ENCODE data around the gene TMEM38B.
"Not testable (repeated sequence)": the region's sequence is repeated elsewhere in the genome, so short reads cannot be mapped to it uniquely, and the experiment has no call there.

TMEM38B gene

DNA sequence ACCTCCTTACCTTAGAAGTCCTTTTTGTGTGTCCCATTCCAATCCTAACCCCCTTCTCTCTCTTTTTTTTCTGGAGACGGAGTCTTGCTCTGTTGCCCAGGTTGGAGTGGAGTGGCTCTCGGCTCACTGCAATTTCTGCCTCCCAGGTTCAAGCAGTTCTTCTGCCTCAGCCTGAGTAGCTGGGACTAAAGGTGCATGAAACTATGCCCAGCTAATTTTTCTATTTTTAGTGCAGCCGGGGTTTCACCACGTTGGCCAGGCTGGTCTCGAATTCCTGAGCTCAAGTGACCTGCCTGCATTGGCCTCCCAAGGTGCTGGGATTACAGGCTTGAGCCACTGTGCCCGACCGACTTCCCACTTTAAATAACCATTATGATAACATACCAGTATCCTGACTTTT is 17.5 kb downstream of the TMEM38B start:
- no peak for DNase-seq
- in situ Hi-C loops (cut with HindIII; ENCODE audit: low pct_ligation_motif_present, low pct_unique_long_range_greater_than_20kb, low sequenced_read_pairs), result no loop called here

DNA sequence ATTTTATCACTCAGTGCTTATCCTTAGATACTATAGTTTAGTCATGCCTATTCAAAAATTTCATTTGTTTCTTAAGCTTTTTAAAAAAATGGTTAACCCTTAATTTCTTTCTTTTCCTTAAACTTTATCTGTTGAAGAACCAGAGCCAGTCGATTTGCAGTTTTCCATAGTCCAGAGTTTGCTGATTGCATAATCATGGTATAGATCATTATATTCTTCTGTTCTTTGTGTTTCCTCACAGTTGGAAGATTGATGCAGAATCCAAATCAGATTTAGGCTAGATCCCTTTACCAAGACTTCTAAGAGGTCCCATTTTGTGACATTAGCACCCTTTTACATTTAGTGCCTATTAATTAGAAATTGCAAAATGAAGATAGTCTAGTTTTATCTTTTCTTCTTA is 18.0 kb downstream of the TMEM38B start:
- no peak for DNase-seq
- in situ Hi-C loops (cut with HindIII; ENCODE audit: low pct_ligation_motif_present, low pct_unique_long_range_greater_than_20kb, low sequenced_read_pairs), result no loop called here

DNA sequence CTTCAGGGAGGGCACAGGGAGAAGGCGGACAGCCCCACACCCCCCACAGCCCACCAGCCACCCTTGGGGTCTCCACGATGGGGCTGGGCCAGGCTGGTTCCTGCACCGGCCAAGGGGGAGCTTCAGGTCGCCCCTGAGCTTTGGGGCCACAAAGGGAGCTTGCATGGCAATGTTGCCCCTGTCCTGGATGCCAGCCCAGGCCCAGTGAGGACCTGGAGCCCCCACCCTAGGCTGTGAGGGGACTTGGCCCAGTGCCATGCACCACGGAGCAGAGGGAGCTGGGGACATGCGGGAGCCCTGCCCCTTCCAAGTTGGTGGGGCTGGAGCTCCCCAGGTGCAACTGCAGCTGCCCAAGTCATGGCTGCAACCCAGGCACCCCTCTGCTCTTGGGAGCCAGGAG is 18.4 kb downstream of the TMEM38B start:
- DNase-seq, result no peak
- in situ Hi-C loops (cut with HindIII; ENCODE audit: low pct_ligation_motif_present, low pct_unique_long_range_greater_than_20kb, low sequenced_read_pairs), result no loop called here

DNA sequence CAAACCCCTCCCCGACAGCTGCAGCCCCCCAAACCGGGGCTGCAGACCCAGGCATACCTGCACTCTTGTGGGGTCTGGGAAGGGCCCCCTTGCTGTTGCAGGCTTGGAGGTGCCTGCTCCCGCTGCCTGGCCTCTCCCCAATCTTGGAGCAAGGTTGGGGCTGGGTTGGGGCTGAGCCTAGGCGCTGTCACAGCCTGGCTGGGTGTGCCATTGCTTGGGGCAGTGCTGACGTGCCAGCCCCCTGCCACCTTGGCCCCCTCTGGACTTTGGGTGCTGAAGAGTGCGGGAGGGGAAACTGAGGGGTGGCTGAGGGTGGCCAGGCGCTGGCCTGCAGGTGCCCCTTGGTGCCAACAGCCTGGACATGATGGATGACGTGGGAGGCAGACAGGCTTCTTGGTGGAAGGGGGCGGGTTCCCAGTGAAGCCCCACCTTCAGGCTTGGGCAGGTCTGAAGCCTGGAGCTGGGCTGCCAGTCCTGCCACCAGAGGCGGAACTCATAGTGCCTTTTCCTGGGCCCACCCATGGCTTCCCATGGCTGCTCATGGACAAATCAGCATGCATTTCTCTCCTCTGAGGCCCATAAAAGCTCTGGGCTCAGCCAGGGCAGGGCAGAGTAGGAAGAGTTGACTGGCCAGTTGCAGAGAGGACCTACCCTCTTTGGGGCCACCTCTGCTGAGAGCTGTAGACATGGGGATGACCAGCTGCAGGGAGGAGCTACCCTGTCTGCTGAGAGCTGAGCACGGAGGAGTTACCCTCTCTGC is 19.1 kb downstream of the TMEM38B start:
- DNase-seq, result no peak
- in situ Hi-C loops (cut with HindIII; ENCODE audit: low pct_ligation_motif_present, low pct_unique_long_range_greater_than_20kb, low sequenced_read_pairs), result no loop called here

DNA sequence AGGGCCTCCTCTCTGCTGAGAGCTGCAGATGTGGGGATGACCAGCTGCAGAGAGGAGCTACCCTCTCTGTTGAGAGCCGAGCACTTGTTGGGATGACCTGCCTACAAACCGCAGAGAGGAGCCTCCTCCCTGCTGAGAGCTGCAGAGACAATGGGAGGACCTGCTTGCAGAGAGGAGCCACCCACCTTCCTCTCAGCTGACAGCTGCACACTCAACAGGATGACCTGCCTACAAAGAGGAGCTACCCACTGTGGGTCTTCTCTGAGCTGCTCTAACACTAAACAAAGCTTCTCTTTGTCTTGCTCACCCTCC is 19.6 kb downstream of the TMEM38B start:
- no peak for DNase-seq
- in situ Hi-C loops (cut with HindIII; ENCODE audit: low pct_ligation_motif_present, low pct_unique_long_range_greater_than_20kb, low sequenced_read_pairs), result no loop called here

DNA sequence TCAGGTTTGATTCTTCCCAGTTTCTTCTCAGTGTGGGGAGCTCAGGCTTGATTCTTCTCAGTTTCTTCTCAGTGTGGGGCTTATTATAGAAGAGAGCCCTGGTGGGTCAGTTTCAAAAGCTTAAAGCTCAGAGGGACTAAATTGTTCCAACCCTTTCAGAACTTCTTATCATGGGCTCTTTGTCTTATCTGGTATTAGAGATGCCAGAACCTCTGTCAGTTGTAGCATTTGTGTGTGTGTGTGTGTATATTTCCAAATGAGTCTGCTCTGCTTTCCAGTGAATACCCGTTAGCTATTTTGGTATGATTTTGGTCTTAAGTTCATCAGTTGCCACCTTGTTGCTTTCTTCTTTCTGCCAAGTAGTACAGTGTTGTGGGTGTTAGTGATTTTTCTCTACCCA is 21.8 kb downstream of the TMEM38B start:
- in situ Hi-C loops (cut with HindIII; ENCODE audit: low pct_ligation_motif_present, low pct_unique_long_range_greater_than_20kb, low sequenced_read_pairs), result no loop called here
- DNase-seq, result no peak

DNA sequence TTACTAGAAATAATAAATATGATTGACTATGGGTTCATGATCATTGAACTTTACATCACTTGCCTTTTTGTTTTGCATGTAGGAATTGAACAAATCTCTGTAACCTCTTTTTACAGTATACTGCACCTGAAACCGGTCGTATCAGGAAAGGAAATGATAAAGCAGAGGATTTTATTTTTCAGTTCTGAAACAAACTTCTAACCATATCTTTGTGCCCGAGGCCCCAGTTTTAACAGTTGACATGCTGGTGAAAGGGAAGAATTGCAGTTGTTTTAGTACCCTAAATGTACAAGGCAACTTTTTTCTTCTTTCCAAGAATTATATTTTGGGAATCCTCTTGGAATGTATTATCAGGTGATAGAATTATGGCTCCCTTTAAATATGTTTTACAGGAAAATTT is 27.8 kb downstream of the TMEM38B start:
- in situ Hi-C loops (cut with HindIII; ENCODE audit: low pct_ligation_motif_present, low pct_unique_long_range_greater_than_20kb, low sequenced_read_pairs), result no loop called here
- DNase-seq, result no peak

DNA sequence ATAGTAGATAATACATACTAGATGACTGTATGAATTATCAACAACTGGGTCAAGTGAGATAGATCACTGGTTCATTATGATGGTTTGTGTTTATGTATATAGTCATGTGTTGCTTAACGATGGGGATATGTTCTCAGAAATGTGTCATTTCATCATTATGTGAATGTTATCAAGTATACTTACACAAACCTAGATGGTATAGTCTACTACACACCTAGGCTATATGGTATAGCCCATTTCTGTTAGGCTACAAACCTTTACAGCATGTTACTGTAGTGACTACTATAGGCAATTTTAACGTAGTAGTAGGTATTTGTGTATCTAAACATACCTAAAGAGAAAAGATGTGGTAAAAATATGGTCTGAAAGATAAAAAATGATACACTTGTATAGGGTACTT is 31.0 kb downstream of the TMEM38B start:
- no peak for DNase-seq
- in situ Hi-C loops (cut with HindIII; ENCODE audit: low pct_ligation_motif_present, low pct_unique_long_range_greater_than_20kb, low sequenced_read_pairs), result no loop called here

DNA sequence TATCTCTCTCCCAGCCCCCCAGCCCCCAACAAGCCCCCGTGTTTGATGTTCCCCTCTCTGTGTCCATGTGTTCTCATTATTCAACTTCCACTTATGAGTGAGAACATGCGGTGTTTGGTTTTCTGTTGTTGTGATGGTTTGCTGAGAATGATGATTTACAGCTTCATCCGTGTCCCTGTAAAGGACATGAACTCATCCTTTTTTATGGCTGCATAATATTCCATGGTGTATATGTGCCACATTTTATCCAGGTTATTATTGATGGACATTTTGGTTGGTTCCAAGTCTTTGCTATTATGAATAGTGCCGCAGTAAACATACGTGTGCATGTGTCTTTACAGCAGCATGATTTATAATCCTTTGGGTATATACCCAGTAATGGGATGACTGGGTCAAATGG is 33.9 kb downstream of the TMEM38B start:
- in situ Hi-C loops (cut with HindIII; ENCODE audit: low pct_ligation_motif_present, low pct_unique_long_range_greater_than_20kb, low sequenced_read_pairs); DNase-seq: not testable (repeated sequence)

DNA sequence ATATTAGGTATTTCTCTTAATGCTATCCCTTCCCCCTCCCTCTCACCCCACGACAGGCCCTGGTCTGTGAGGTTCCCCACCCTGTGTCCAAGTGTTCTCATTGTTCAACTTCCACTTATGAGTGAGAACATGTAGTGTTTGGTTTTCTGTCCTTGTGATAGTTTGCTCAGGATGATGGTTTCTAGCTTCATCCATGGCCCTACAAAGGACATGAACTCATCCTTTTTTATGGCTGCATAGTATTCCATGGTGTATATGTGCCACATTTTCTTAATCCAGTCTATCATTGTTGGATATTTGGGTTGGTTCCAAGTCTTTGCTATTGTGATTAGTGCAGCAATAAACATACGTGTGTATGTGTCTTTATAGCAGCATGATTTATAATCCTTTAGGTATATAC is 37.1 kb downstream of the TMEM38B start:
- in situ Hi-C loops (cut with HindIII; ENCODE audit: low pct_ligation_motif_present, low pct_unique_long_range_greater_than_20kb, low sequenced_read_pairs); DNase-seq: not testable (repeated sequence)

DNA sequence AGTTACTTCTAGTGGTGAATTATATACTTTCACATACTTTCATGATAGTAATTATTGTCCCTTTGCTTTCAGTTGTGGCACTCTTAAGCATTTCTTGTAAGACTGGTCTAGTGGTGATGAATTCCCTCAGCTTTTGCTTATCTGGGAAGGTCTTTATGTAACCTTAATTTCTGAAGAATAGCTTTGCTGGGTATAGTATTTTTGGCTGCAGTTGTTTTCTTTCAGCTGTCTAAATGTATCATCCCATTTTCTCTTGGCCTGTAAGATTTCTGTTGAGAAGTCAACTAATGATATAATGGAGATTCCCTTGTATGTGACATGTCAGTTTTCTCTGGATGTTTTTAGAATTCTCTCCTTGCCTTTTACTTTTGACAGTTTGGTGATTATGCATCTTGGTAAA is 41.0 kb downstream of the TMEM38B start:
- no peak for DNase-seq
- in situ Hi-C loops (cut with HindIII; ENCODE audit: low pct_ligation_motif_present, low pct_unique_long_range_greater_than_20kb, low sequenced_read_pairs), result no loop called here

DNA sequence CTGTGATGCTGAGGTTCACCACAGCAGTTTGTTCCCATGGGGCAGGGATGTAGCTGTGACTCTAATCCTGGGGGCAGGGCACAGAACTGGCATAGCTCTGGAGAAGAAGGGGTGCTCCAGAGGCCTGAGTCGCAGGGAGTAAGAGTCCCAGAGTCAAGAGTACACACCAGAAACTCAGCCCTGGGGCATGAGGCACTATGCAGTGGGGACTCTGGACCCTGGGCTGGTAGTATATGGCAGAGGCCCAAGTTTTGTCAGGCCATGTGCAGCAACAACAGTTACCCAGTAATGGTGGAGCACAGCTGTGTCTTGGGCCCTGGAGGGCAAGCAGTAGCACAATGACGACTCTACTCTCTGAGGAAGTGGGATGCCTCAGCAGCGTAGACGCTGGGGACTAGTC is 42.9 kb downstream of the TMEM38B start:
- in situ Hi-C loops (cut with HindIII; ENCODE audit: low pct_ligation_motif_present, low pct_unique_long_range_greater_than_20kb, low sequenced_read_pairs), result no loop called here
- DNase-seq, result no peak

DNA sequence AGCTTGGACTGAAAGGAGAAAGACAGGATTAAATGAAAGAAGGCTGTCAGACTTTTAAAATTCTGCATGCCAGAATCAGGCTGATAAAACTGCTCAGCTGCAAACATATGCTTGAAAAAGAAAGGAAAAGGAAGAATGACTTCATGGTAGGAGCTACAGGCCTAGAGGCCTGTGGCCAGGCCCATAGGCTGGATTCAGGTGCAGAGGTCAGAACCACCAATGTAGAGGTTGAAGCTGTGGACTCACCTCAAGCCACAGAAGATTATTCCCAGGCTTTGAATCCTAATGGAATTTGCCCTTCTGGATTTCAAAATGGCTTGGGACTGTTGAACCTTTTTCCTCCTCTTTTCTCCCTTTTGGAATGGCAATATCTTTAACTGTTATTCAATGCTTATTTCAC is 47.7 kb downstream of the TMEM38B start:
- no peak for DNase-seq
- in situ Hi-C loops (cut with HindIII; ENCODE audit: low pct_ligation_motif_present, low pct_unique_long_range_greater_than_20kb, low sequenced_read_pairs), result no loop called here

DNA sequence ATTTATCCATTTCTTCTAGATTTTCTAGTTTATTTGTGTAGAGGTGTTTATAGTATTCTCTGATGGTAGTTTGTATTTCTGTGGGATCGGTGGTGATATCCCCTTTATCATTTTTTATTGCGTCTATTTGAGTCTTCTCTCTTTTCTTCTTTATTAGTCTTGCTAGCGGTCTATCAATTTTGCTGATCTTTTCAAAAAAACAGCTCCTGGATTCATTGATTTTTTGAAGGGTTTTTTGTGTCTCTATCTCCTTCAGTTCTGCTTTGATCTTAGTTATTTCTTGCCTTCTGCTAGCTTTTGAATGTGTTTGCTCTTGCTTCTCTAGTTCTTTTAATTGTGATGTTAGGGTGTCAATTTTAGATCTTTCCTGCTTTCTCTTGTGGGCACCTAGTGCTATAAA is 53.0 kb downstream of the TMEM38B start:
- DNase-seq; in situ Hi-C loops (cut with HindIII; ENCODE audit: low pct_ligation_motif_present, low pct_unique_long_range_greater_than_20kb, low sequenced_read_pairs): not testable (repeated sequence)

DNA sequence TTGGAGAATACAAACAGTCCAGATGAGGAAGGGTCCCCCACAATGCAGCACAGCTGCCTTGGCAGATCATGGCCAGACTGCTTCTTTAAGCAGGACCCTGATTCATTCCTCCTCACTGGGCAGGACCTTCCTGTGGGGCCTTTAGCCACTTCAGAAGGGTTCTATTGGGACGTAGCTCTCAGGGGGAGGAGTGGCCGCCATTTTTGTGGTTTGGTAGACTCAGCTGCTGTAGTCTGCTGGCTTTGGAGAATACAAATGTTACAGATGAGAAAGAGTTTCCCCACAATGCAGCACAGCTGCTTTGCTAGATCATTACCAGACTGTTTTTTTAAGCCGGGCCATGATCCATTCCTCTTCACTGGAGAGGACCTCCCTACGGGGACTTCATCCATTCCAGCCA is 57.4 kb downstream of the TMEM38B start:
- in situ Hi-C loops (cut with HindIII; ENCODE audit: low pct_ligation_motif_present, low pct_unique_long_range_greater_than_20kb, low sequenced_read_pairs), result no loop called here
- DNase-seq, result no peak

DNA sequence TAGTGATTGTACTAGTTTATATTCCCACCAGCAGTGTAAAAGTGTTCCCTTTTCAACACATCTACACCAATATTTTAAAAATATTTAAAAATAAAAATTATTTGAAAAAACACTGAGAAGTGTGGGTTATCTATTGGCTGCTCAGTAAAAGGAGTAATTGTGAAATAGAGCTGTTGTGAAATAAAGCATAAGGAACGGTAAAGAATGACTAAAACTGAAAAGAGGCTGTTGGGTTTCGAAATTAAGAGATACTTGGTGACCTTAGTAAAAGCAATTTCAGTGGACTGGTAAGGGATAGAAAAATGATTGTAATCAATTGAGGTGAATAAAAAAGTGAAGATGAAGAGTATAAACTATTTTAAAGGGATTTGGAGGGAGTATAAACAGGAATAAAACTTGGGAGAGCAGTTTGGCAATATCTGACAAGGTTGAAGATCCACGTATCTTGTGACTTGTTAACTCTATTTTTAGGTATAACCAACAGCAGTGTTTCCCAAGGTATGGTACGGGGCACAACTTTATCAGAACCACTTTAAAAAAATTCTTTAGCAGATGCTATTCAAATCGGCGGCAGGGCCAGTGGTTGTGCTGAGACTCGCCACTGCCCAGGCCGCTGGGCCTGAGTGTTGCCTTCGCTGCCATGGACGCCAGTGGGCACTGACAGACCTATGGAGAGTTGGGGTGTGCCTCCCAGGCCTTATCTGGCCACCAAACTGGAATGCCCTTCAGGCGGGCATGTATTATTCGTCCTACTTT is 63.3 kb downstream of the TMEM38B start:
- in situ Hi-C loops (cut with HindIII; ENCODE audit: low pct_ligation_motif_present, low pct_unique_long_range_greater_than_20kb, low sequenced_read_pairs), result no loop called here
- no peak for DNase-seq

DNA sequence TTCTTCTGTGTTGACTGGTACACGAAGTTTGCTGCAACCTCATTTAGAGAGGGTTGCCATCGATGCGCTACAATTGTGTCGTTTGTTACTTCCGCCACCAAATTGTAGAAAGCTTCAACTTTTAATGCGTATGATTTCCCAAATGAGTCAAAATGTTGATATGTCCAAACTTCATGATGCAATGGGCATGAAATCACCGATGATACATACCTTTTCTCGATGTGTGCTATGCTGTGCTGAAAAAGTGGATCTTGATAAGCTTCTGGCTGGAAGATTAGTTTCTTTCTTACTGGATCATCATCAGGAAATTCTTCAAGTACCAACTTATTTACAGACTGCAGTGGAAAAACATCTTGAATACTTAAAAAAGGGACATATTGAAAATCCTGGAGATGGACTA is 65.7 kb downstream of the TMEM38B start:
- in situ Hi-C loops (cut with HindIII; ENCODE audit: low pct_ligation_motif_present, low pct_unique_long_range_greater_than_20kb, low sequenced_read_pairs), result no loop called here
- no peak for DNase-seq

DNA sequence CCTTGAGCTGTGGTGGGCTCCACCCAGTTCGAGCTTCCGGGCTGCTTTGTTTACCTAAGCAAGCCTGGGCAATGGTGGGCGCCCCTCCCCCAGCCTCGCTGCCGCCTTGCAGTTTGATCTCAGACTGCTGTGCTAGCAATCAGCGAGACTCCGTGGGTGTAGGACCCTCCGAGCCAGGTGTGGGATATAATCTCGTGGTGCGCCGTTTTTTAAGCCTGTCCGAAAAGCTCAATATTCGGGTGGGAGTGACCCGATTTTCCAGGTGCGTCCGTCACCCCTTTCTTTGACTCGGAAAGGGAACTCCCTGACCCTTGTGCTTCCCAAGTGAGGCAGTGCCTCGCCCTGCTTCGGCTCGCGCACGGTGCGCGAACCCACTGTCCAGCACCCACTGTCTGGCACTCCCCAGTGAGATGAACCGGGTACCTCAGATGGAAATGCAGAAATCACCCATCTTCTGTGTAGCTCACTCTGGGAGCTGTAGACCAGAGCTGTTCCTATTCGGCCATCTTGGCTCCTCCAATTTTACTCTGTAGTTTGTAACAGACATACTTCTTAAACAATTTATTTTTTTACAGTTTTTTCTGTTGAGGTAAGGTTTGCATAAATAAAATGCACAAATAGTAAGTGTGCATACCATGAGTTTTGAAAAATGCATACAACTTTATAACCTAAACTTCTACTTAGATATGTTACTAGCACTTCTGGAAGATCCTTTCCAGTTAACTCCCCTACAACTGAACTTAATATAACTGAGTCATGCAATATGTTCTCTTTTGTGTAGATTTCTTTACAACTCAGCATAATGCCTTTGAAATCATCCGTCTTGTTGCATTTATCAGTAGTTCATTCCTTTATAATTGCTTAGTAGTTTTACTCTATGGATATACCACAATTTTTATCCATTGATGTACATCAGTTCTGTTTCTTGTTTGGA is 88.5 kb downstream of the TMEM38B start:
- in situ Hi-C loops (cut with HindIII; ENCODE audit: low pct_ligation_motif_present, low pct_unique_long_range_greater_than_20kb, low sequenced_read_pairs); DNase-seq: not testable (repeated sequence)

DNA sequence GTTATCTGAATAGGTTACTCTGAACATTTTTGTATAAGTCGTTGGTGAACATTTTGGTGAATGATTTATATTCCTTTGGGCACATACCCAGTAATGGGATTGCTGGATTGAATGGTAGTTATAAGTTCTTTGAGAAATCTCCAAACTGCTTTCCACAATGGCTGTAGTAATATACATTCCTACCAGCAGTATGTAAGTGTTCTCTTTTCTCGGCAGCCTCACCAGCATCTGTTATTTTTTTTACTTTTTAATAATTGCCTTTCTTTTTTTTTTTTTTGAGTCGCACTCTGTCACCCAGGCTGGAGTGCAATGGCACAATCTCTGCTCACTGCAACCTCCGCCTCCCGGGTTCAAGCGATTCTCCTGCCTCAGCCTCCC is 89.1 kb downstream of the TMEM38B start:
- DNase-seq; in situ Hi-C loops (cut with HindIII; ENCODE audit: low pct_ligation_motif_present, low pct_unique_long_range_greater_than_20kb, low sequenced_read_pairs): not testable (repeated sequence)

Measured in ACHN (cell line).